ENCODE data around the gene RINT1.
"Not testable (repeated sequence)": the region's sequence is repeated elsewhere in the genome, so short reads cannot be mapped to it uniquely, and the experiment has no call there.

RINT1 gene

GRCh38 chr7:105596866-105597265 lies 64.9 kb downstream of the RINT1 start:
- in situ Hi-C loops (cut with MboI; ENCODE audit: low sequenced_read_pairs): no loop called here

- in situ Hi-C loops (cut with MboI; ENCODE audit: low sequenced_read_pairs): not testable (repeated sequence)
Observed at GRCh38 chr7:105599080-105599479, 67.1 kb downstream of the RINT1 start.

DNA sequence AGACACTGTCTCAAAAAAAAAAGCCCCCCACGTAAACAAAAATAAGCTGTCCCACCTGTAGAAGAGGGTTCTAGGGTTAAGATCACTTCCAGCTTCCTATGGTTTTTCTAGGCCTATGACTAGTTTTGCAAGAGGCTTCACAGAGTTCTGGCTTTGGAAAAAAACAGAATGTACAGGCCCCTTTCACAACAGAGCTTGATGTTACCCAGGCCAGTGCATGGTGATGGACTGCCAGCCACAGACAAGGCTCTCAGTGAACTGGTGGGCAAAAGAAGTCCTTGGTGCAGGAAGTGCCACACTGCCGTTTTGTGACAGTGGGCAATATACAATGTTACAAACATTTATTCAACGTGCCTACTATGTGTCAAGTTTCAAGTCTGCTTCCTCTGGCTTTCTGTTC lies 67.5 kb downstream of the RINT1 start:
- in situ Hi-C loops (cut with MboI; ENCODE audit: low sequenced_read_pairs): no loop called here

DNA sequence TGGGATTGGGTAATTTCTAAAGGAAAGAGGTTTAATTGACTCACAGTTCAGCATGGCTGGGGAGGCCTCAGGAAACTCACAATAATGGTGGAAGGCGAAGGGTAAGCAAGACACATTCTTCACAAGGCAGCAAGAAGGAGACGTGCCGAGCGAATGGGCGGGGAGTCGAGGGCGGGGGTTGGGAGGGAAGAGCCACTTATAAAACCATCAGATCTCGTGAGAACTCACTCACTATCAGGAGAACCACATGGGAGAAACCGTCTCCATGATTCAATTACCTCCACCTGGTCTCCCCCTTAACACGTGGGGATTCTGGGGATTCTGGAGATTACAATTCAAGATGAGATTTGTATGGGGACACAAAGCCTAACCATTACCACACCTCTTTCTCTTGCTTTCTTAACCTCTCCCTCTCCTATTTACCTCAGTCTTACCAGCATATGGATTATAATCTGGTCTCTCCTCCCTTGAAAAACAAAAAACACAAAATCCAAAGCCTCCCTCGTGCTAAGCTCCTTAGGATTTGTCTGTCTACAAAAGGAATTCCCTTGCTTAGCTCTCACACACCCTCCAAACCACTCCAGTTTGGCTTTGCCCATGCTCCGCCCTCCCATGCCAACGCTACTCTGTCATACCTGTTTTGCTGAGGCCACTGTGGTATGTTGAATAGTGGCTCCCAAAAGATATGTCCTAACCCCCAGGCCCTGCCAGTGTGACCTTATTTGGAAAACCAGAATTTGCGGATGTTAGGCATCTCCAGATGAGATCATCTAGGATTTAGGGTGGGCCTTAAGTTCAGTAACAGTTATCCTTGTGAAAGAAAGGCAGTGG lies 68.9 kb downstream of the RINT1 start:
- in situ Hi-C loops (cut with MboI; ENCODE audit: low sequenced_read_pairs): no loop called here

DNA sequence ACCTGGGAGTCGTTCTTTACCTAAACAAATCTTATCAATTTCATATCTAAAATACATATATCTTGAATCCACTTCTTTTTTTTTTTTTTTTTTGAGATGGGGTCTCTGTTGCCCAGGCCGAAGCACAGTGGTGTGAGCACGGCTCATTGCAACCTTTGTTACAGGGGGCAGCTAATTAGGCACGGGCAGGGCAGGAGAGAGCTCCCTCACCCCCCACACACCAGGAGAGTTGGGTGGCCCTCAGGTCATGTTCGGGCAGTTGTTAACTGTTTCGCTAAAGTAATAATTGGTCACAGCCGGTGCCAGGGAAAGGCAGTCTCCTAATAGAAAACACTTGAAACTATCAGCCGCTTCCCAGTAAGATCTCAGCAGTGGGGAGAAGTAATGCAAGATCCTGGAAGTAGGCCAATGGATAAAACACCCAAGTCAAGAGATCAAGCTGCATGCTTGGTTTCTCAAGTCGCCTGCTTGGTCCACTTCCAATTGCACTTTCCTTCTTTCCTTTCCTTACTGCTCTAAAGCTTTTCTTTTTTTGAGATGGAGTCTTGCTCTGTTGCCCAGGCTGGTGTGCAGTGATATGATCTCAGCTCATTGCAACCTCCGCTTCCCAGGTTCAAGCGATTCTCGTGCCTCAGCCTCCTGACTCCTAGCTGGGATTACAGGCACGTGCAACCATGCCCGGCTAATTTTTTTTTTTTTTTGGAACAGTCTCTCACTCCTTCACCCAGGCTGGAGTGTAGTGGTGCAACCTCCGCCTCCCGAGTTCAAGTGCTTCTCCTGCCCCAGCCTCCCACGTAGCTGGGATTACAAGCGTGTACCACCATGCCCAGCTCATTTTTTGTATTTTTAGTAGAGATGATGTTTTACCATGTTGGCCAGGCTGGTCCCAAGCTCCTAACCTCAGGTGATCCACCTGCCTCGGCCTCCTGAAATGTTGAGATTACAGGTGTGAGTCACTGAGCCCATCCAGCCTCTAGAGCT lies 70.6 kb downstream of the RINT1 start:
- in situ Hi-C loops (cut with MboI; ENCODE audit: low sequenced_read_pairs): no loop called here

- in situ Hi-C loops (cut with MboI; ENCODE audit: low sequenced_read_pairs): no loop called here
Observed at GRCh38 chr7:105610165-105610930, 78.3 kb downstream of the RINT1 start.

DNA sequence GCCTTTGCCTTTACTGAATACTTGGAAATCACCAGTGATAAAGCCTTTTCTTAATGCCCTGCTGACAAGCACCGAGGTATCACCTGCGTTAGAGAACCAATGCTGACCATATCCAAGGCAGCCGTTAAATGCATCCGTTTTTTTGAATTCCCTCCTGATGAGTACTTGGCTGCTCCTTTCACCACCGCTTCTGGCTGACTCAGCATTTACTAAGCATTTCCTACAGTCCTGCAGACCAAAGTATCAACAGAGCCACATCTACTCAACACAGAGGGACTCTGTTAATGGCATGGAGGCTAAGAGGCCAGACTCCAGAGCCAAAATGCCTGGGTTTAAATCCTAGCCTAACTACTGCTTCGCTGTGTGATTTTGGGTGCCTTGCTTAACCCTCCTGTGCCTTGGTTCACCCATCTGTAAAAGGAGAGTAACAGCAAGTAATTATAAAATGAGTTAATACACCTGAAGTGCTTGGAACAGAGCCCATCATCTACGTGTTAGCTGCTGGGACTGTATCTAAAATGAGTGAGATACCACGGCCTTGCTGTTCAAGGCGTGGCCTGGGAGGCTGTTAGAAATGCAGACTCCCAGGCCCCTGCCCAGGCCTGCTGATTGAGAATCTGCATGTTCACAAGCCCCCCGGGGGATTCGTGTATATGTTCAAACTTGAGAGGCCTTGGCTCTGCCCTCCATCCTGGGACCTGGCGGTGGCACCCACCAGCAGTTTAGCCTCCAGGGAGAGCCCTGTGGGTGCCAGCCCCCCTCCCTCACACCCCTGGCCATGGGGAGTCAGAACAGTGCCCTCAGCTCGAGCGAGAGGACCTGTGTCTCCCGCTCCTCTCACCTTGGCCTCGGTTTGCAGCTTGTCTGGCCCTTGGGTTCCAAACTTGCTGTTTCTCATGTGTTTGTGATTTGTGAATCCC lies 80.1 kb downstream of the RINT1 start:
- in situ Hi-C loops (cut with MboI; ENCODE audit: low sequenced_read_pairs): no loop called here

GRCh38 chr7:105612806-105613205 lies 80.8 kb downstream of the RINT1 start:
- in situ Hi-C loops (cut with MboI; ENCODE audit: low sequenced_read_pairs): no loop called here

DNA sequence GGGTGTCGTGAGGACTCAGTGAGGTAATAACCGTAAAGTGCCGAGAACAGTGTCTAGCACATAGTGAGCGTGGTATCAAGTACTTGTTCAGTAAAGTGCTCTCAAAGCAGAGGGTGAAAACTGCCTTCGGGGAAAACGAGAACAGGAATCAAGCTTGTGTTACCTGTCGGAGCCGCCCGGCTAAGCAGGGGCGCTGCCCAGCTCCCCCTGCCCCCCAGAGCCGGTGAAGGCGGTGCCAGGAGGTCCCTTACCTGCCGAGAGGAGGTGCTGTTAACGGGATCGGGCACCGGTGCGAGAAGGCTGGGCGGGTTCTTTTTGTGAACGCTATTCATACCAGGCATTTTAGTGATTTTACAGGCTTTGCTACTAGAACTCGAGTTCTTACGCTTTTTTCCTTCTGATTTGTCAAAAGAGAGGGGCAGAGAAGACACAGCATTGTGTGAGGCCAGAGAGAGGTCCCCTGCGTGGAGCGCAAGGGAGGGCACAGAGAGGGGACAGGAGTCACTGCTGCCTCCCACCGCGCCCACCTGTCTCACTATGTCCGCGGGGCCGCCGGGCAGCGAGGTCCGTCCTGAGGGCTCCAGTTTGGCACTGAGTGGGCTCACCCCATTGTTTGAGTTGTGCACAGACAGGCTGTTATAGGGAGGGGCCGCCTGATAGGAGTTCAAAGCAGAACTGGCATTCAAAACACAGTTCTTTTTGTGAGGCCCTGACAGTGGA lies 81.8 kb downstream of the RINT1 start:
- in situ Hi-C loops (cut with MboI; ENCODE audit: low sequenced_read_pairs): no loop called here

GRCh38 chr7:105614341-105614840 lies 82.4 kb downstream of the RINT1 start:
- in situ Hi-C loops (cut with MboI; ENCODE audit: low sequenced_read_pairs): no loop called here

Measured in HL-60/S4 treated with phorbol 12-myristate 13-acetate at 8.2 ng/mL for 4 days and 3 days (cell line).